Right lobe of liver (tissue), 4 donors: ENCODE results near the gene UGT1A4.

ENCODE experiments used
- CTCF ChIP-seq, 4 donors: fragments of 200-600 bp in 3 of 4; fragments of 450-650 bp in 1 of 4; IDR thresholded peaks; one replicate each; pipeline versions ENCODE4 v1.5.1 to v1.8.0; 2016 to 2022; ENCODE audit warnings: antibody characterized with exemption in 4 of 4, mild to moderate bottlenecking in 2 of 4
- POLR2A ChIP-seq: fragments of 450-650 bp; IDR thresholded peaks from one replicate; pipeline ENCODE4 v1.6.1; 2017; ENCODE audit warnings: antibody characterized with exemption, mild to moderate bottlenecking
- donor health status: DM: no; HTN: no; CAD: no.
- donor health status: DM: no; HTN: no; CAD: no.
- donor health status: DM: no; HTN: yes; CAD: no.

- TF ChIP-seq CTCF (IDR thresholded peaks at IDR 0.05) (no peak), POLR2A (no peak)
These were observed 103.2 kb downstream of the UGT1A4 start for GRCh38 chr2:233821709-233822100.
